Lung (tissue), 12 donors: ENCODE data around the gene ADK. TPM values are rescaled to one million over a fixed set of nuclear protein-coding genes. Genes with fewer than 3 reads are reported as not detected.

Experiments
- ATAC-seq: fragments of 200-7000 bp; cut with Tn5 transposase; one replicate; pipeline ENCODE4 v1.9.1; 2020; ENCODE audit warnings: moderate number of reproducible peaks; ENCODE audit not compliant: insufficient read depth, low FRiP score
- DNase-seq, 3 donors: peaks; one replicate each; pipeline ENCODE4 v3.0.0-alpha.2; 2013 to 2017
- H3K27ac ChIP-seq, 2 donors: one replicate each; pipeline ENCODE4 v1.5.1; 2013; ENCODE audit warnings: mild to moderate bottlenecking in 2 of 2, moderate library complexity in 2 of 2, control low read depth in 1 of 2, inconsistent platforms in 1 of 2, low read depth in 1 of 2, low read length in 1 of 2
- H3K27me3 ChIP-seq, 3 donors: one replicate each; pipeline ENCODE4 v1.5.1; 2013; ENCODE audit warnings: low read length in 2 of 3; ENCODE audit not compliant: control insufficient read depth in 3 of 3, insufficient read depth in 3 of 3
- H3K36me3 ChIP-seq, 4 donors: one replicate each; pipeline ENCODE4 v1.5.1; 2013; ENCODE audit warnings: low read length in 4 of 4, mild to moderate bottlenecking in 1 of 4, moderate library complexity in 1 of 4; ENCODE audit not compliant: control insufficient read depth in 4 of 4, insufficient read depth in 4 of 4
- H3K4me1 ChIP-seq, 5 donors: one replicate each; pipeline ENCODE4 v1.5.1; 2013; ENCODE audit warnings: low read length in 5 of 5, mild to moderate bottlenecking in 2 of 5, moderate library complexity in 1 of 5; ENCODE audit not compliant: control insufficient read depth in 5 of 5, insufficient read depth in 5 of 5
- H3K4me3 ChIP-seq: one replicate; pipeline ENCODE4 v1.5.1; 2013; ENCODE audit warnings: mild to moderate bottlenecking, control low read depth, moderate library complexity
- H3K9ac ChIP-seq, 2 donors: one replicate each; pipeline ENCODE4 v1.5.1; 2013; ENCODE audit warnings: low read length in 2 of 2, control low read depth in 1 of 2; ENCODE audit not compliant: insufficient read depth in 1 of 2
- H3K9me3 ChIP-seq, 4 donors: one replicate each; pipeline ENCODE4 v1.5.1; 2013; ENCODE audit warnings: low read length in 3 of 4, mild to moderate bottlenecking in 1 of 4, moderate library complexity in 1 of 4; ENCODE audit not compliant: control insufficient read depth in 4 of 4, insufficient read depth in 3 of 4
- WGBS, 2 donors: extraction: QIAGEN DNeasy Blood & Tissue Kit; methylation state at CpG; one replicate each; pipeline ENCODE4 v1.1.7; 2013; 5-methylcytosine and 5-hydroxymethylcytosine counted together
- polyA plus RNA-seq, 2 donors: library from polyadenylated mRNA; stranded (reverse); fragments of 200-250 nt; gene quantifications; one replicate each; pipeline ENCODE4 v1.2.1, GENCODE V29; 2013
- total RNA-seq, 2 donors: library from RNA; depleted of rRNA in 1 of 2; stranded (reverse); fragments of >200 nt in 1 of 2; gene quantifications; one replicate each; pipeline ENCODE4 v1.2.1, GENCODE V29; 2014 to 2021
- TF ChIP-seq, protein P1 (sequence below): IDR thresholded peaks from 2 replicates; pipeline ENCODE4 v1.5.1; 2012; ENCODE audit warnings: mild to moderate bottlenecking; ENCODE audit errors: control extremely low read depth, extremely low read depth
- donor health status: control.
- donor health status: control.
- donor health status: Bipolar disorder and iron deficiency.
- donor health status: healthy.
- donor health status: DM: yes; HTN: yes; CAD: no.

Gene ADK
- total and polyA plus RNA-seq, 4 donors, result 31.6 to 82.3 (median 42.9) TPM

DNA sequence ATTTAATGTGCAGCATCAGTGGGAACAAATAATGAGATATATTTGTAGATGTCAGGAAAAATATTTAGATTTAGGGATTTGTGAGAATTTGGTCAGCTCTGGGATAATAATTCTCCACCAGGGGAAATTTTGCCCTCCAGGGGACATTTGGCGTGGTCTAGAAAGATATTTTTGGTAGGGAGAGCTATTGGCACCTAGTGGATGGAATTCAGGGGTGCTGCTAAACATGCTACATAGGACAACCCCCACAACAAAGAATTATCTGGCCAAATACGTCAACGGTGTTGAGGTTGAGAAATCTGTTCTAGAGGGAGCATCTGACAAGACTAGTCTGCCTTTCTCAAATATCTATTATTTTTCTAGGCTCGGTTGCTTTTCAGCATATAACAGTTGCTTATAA, 2.1 kb downstream of the ADK start:
- TF ChIP-seq, protein P1, sequence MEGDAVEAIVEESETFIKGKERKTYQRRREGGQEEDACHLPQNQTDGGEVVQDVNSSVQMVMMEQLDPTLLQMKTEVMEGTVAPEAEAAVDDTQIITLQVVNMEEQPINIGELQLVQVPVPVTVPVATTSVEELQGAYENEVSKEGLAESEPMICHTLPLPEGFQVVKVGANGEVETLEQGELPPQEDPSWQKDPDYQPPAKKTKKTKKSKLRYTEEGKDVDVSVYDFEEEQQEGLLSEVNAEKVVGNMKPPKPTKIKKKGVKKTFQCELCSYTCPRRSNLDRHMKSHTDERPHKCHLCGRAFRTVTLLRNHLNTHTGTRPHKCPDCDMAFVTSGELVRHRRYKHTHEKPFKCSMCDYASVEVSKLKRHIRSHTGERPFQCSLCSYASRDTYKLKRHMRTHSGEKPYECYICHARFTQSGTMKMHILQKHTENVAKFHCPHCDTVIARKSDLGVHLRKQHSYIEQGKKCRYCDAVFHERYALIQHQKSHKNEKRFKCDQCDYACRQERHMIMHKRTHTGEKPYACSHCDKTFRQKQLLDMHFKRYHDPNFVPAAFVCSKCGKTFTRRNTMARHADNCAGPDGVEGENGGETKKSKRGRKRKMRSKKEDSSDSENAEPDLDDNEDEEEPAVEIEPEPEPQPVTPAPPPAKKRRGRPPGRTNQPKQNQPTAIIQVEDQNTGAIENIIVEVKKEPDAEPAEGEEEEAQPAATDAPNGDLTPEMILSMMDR, result no peak
- WGBS, 2 donors, result 56 to 69% methylated on average over 4 of the region's 4 CpGs

DNA sequence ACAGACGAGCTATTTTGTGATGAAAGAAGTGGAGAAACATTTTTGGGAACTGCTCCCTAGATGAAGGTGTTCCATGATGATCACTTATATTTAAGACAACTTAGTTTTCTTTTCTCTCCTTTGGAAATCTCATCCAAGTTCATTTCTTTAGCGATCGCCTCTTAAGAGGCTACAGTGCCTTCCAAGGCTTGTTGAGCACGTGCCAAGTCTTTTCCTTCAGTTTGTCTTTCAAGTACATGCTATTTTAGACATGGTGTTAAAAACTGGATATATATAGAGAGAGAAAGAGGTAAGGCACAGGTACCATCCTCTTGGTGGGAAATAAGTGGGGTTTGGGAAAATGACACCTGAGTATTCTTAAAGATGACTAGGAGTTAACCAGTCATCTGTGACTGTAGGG, 2.7 kb downstream of the ADK start:
- H3K9ac ChIP-seq, result no peak overlapping the region
- WGBS, 2 donors, result 55 to 66% methylated on average over 4 of the region's 4 CpGs

More for the DNA sequence above, 2.1 kb downstream of the ADK start:
- Histone ChIP-seq H3K4me1 (peaks cover 2 to 23% (median 4%) of the 10 kb centered on the region in 5 donors), H3K4me3 (no peak overlapping the region), H3K27me3 (no peaks in the 10 kb centered on the region), H3K9me3 (no peaks in the 10 kb centered on the region), H3K9ac (no peak overlapping the region), H3K36me3 (no peaks in the 10 kb centered on the region), H3K27ac (peak overlapping the region in 1 of 2 donors; percentile 55)
- ATAC-seq (no peak), DNase-seq (peak; percentile 21 to 51 (median 50))

DNA sequence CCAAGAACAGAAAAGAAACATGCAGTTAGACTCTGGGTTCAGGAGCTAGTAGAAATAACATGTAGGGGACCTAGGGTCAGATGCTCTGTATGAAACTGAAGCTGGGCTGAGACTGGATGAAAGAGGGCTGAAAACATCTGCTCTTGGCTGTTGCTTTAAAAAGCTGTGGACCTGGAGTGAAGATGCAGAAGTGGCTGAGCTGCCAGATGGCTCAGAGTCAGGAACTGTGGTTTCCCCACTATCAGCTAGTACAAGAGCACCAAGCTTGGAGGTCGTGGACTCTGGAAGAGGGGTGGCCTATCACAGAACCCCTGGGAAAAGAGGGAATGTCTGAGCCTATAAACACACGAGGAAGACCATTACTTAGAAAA, 5.9 kb downstream of the ADK start:
- ATAC-seq, result no peak
- WGBS, 2 donors, result 32 to 43% methylated on average over 2 of the region's 2 CpGs
- TF ChIP-seq, protein P1, result no peak

More for the DNA sequence above, 2.7 kb downstream of the ADK start:
- Histone ChIP-seq H3K4me3 (no peak overlapping the region), H3K27me3 (no peaks in the 10 kb centered on the region), H3K4me1 (peaks cover 2 to 23% (median 4%) of the 10 kb centered on the region in 5 donors), H3K36me3 (no peaks in the 10 kb centered on the region), H3K9me3 (no peaks in the 10 kb centered on the region), H3K27ac (peak overlapping the region in 1 of 2 donors; percentile 55)
- TF ChIP-seq, protein P1, result no peak
- DNase-seq (peak in 2 of 3 donors; percentile 36 to 43), ATAC-seq (no peak)

GRCh38 chr10:74160013-74160412, 9.0 kb downstream of the ADK start:
- Histone ChIP-seq H3K9ac (no peak overlapping the region), H3K27ac (no peak overlapping the region), H3K36me3 (no peaks in the 10 kb centered on the region), H3K4me3 (no peak overlapping the region), H3K4me1 (peaks cover 0 to 6% (median 3%) of the 10 kb centered on the region in 5 donors), H3K9me3 (no peaks in the 10 kb centered on the region), H3K27me3 (no peaks in the 10 kb centered on the region)
- DNase-seq (no peak), ATAC-seq (no peak)
- TF ChIP-seq, protein P1, result no peak
- WGBS, 2 donors, result 92 to 93% methylated on average over 3 of the region's 3 CpGs

More for the DNA sequence above, 5.9 kb downstream of the ADK start:
- no peaks in the 10 kb centered on the region for H3K9me3 ChIP-seq
- H3K36me3 ChIP-seq, result no peaks in the 10 kb centered on the region
- peak in 2 of 3 donors; percentile 40 to 65 for DNase-seq
- H3K4me1 ChIP-seq, result peaks cover 0 to 17% (median 4%) of the 10 kb centered on the region in 5 donors
- H3K27ac ChIP-seq, result peak overlapping the region in 1 of 2 donors; percentile 11
- H3K4me3 ChIP-seq, result no peak overlapping the region
- no peaks in the 10 kb centered on the region for H3K27me3 ChIP-seq
- H3K9ac ChIP-seq, result no peak overlapping the region
